Ishikawa (cell line): ENCODE results near the gene CALD1.

Experiments
- EGR1 ChIP-seq: IDR thresholded peaks from 2 replicates; pipeline ENCODE4 v1.6.1; 2012
- EP300 ChIP-seq: IDR thresholded peaks from 2 replicates; pipeline ENCODE4 v1.6.1; 2012; ENCODE audit warnings: borderline replicate concordance
- FOXM1 ChIP-seq: IDR thresholded peaks from 2 replicates; pipeline ENCODE4 v1.6.1; 2012; ENCODE audit warnings: low read depth, borderline replicate concordance
- RAD21 ChIP-seq: IDR thresholded peaks from 2 replicates; pipeline ENCODE4 v1.6.1; 2012; ENCODE audit warnings: low read depth
- TAF1 ChIP-seq: IDR thresholded peaks from 2 replicates; pipeline ENCODE4 v1.6.1; 2012; ENCODE audit warnings: low read depth, mild to moderate bottlenecking
- TEAD4 ChIP-seq: IDR thresholded peaks from 2 replicates; pipeline ENCODE4 v1.6.1; 2012
- YY1 ChIP-seq: IDR thresholded peaks from 2 replicates; pipeline ENCODE4 v1.6.1; 2012; ENCODE audit warnings: low read depth

DNA sequence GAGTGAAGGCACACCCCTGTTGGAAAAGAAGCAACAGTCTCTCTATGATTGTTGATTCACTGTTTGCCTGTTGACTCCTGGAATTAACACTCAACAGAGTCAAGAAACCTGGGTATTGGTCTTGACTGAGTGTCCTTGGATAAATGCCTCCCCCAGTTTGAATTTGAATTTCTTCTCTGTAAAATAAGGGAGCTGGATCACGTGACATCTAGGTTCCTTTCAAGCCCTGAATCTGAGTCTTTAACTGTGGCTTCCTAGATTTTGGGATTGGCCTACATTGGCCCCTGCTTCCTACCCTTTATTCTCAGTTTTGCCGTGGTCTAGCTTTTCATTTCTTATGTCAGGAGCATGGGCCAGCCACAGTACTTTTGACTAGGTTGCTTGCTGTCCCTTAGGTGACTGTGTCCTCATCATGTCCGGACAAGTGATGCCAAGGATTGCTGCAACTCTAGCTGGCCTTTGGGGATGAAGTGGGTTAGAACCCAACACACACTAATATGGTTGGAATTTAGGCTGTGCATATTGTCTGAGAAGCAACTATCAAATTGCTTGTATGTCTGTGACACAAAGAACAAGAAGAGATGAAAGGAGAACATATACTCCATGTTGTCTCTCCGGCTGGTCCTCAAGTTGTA, 35.4 kb downstream of the CALD1 start:
- TF ChIP-seq RAD21 = no peak
- TF ChIP-seq YY1 = no peak
- TF ChIP-seq EGR1 = no peak
- no peak for TF ChIP-seq FOXM1
- no peak for TF ChIP-seq TEAD4
- no peak for TF ChIP-seq TAF1
- TF ChIP-seq EP300 = no peak
